ENCODE data around the gene PHKA1. TPM values are rescaled to one million over a fixed set of nuclear protein-coding genes. Genes with fewer than 3 reads are reported as not detected.
"Not testable (repeated sequence)": the region's sequence is repeated elsewhere in the genome, so short reads cannot be mapped to it uniquely, and the experiment has no call there.

The PHKA1 gene
- total RNA-seq, result 1 to 10 TPM; 1.4 to 1.6 TPM

DNA sequence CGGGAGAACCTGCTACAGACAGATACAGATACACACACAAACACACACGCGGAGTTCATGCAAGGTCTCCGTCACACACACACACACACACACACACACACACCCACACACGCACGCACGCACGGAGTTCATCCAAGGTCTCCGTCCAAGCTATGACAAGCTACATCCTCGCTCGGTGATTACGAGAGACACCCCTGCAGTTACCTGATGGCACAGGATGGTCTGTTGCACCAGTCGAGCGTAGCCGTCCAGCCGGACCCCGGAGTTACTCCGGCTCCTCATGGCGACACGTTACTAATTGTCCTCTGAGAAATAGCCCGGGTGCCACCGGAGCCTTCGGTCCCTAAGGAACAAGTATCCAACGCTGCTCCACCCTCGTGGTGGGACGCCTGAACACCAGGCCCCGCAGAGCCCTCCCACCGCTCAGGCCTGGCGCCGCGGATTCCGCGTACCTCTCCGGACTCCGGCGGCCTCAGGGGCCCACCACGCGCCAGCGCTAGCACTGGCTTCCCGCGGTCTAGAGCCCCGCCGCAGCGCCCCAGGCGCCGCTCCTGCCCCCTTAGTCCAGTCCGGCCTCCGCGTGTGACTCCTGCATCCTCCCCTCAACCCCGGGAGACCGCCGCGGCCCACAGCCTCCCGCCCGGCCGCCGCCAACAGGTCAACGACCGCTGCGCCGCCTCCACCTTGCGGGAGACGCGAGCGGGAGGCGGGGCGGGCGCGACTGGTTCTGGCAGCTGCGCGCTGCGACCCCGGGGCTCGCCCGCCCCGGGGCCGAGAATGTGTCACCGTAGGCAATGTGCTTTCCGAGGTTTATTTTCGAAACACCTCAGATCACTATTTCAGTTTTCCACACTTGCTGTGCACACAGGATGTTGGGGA, at the start of gene PHKA1:
Gene PHKA1, minus strand, starts transcription at position 708 of the 879 bp plus-strand sequence. Its CDS starts 426 bp downstream, at position 282.
- not testable (repeated sequence) for H3K9me3 Mint-ChIP-seq; H3K36me3 Mint-ChIP-seq (ENCODE audit: low read depth); H3K27ac Mint-ChIP-seq; H3K27me3 Mint-ChIP-seq
- POLR2A ChIA-PET, result interaction anchor here (1.1 kb wide), 1 partner anchor 93 kb away, joined by 3 read pairs; no protein-coding TSS in a partner anchor
- CTCF ChIA-PET, result interaction anchor here (1.0 kb wide), 1 partner anchor 416 kb away, joined by 3 read pairs; no protein-coding TSS in a partner anchor
- peak within 1 kb of the TSS; percentile 58 for H3K4me3 Mint-ChIP-seq
- DNase-seq, result peak; percentile 36
- H3K4me1 Mint-ChIP-seq, result peaks cover 14% of the 10 kb centered on the region

- H3K27ac Mint-ChIP-seq; H3K4me3 Mint-ChIP-seq; POLR2A ChIA-PET; CTCF ChIA-PET; H3K9me3 Mint-ChIP-seq; H3K27me3 Mint-ChIP-seq; H3K4me1 Mint-ChIP-seq; H3K36me3 Mint-ChIP-seq (ENCODE audit: low read depth); DNase-seq: not testable (repeated sequence)
Measured at GRCh38 chrX:72760454-72760853, 46.3 kb upstream of the PHKA1 start.

- H3K4me1 Mint-ChIP-seq; DNase-seq; H3K4me3 Mint-ChIP-seq; H3K27me3 Mint-ChIP-seq; POLR2A ChIA-PET; H3K27ac Mint-ChIP-seq; CTCF ChIA-PET; H3K36me3 Mint-ChIP-seq (ENCODE audit: low read depth); H3K9me3 Mint-ChIP-seq: not testable (repeated sequence)
Measured at GRCh38 chrX:72748545-72748944, 34.4 kb upstream of the PHKA1 start.

DNA sequence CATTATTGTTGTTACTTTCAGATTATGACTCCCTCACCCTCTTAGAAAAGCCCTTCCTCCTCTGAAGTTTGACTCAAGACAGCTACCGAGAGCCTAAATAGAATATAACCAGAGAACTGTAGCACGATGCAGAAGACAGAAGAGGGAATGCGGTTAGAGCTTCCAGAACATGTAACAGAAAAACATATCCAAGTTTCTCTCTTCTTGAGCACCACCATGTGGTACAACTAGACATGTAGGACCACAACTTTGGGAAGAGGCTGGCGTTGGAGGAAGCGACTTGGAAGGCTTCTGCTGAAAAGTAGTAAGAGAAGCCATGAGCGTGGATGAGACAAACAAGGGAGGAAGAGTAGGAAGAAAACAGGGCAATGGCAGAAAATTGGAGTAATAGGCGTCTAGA, 31.4 kb upstream of the PHKA1 start:
- H3K4me3 Mint-ChIP-seq; CTCF ChIA-PET; H3K4me1 Mint-ChIP-seq; H3K27ac Mint-ChIP-seq; H3K36me3 Mint-ChIP-seq (ENCODE audit: low read depth); H3K27me3 Mint-ChIP-seq; H3K9me3 Mint-ChIP-seq; POLR2A ChIA-PET; DNase-seq: not testable (repeated sequence)

DNA sequence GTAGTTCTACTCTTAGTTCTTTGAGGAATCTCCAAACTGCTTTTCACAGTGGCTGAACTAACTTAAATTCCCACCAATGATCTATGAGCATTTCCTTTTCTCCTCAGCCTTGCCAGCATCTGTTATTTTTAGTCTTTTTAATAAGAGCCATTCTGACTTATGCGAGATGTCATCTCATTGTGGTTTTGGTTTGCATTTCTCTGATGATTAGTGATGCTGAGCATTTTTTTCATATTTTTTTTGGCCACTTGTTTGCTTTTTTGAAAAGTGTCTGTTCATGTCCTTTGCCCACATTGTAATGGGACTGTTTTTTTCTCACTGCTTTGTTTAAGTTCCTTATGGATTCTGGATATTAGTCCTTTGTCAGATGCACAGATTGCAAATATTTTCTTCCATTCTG, 21.5 kb upstream of the PHKA1 start:
- Mint-ChIP-seq H3K36me3 (ENCODE audit: low read depth) (no peaks in the 10 kb centered on the region), H3K4me1 (no peaks in the 10 kb centered on the region), H3K9me3 (no peaks in the 10 kb centered on the region), H3K27me3 (peaks cover 26% of the 10 kb centered on the region), H3K4me3 (no peak overlapping the region), H3K27ac (no peak overlapping the region)
- ChIA-PET POLR2A (no interaction called here), CTCF (no interaction called here)
- no peak for DNase-seq

GRCh38 chrX:72733636-72734035, 19.5 kb upstream of the PHKA1 start:
- H3K4me3 Mint-ChIP-seq; POLR2A ChIA-PET; DNase-seq; H3K9me3 Mint-ChIP-seq; H3K4me1 Mint-ChIP-seq; CTCF ChIA-PET; H3K27ac Mint-ChIP-seq; H3K36me3 Mint-ChIP-seq (ENCODE audit: low read depth): not testable (repeated sequence)
- H3K27me3 Mint-ChIP-seq, result peaks cover 26% of the 10 kb centered on the region

DNA sequence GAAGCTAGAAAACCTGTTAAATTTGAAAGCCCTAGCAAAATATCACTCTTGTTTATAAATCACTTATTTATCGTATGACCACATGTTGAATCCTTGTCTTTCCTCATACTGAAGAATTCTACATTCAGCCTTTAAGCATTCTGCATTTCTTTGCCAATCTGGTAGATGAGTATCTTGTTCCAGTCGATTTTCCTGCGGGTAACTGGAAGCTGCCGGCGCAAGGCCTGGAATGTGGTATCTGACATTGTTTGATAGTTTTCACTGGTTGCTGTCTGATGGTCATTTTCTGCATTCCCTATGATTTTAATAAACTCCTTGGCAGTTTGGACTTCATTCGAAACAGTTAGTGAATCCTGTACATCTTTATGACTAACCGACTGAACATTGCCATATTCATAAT, 13.7 kb upstream of the PHKA1 start:
- H3K27me3 Mint-ChIP-seq, result peaks cover 9% of the 10 kb centered on the region
- no peak overlapping the region for H3K4me3 Mint-ChIP-seq

DNA sequence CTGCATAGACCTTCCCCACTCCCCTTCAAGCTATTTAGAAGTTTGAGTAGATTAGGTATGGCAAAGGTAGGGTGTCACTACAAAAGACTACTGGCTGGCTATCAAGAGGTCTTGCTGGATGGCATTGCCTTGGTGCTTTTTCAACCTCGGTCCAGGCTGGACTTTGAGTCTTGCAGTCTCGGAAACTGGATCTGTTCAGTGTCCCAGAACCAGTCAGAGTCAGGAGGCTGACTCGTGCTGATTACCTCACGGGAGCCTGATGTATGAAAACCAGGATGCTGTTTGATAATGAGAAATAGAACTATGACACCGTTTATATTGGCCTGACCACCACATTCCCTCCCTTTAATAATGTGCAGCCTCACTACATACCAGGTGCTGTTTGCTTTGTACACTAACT, 2.7 kb upstream of the PHKA1 start:
- CTCF ChIA-PET, result no interaction called here
- Mint-ChIP-seq H3K27ac (no peak overlapping the region), H3K27me3 (peaks cover 6% of the 10 kb centered on the region), H3K36me3 (ENCODE audit: low read depth) (no peaks in the 10 kb centered on the region), H3K4me3 (no peak overlapping the region), H3K4me1 (peaks cover 14% of the 10 kb centered on the region), H3K9me3 (no peaks in the 10 kb centered on the region)
- no peak for DNase-seq
- POLR2A ChIA-PET, result no interaction called here

More for the DNA sequence above, 13.7 kb upstream of the PHKA1 start:
- no peak overlapping the region for H3K27ac Mint-ChIP-seq
- no peak for DNase-seq
- H3K36me3 Mint-ChIP-seq (ENCODE audit: low read depth), result no peaks in the 10 kb centered on the region
- no peaks in the 10 kb centered on the region for H3K9me3 Mint-ChIP-seq
- ChIA-PET POLR2A (no interaction called here), CTCF (no interaction called here)
- H3K4me1 Mint-ChIP-seq, result no peaks in the 10 kb centered on the region

- Mint-ChIP-seq H3K4me1 (peaks cover 14% of the 10 kb centered on the region), H3K27me3 (peaks cover 6% of the 10 kb centered on the region), H3K36me3 (ENCODE audit: low read depth) (no peaks in the 10 kb centered on the region), H3K27ac (no peak overlapping the region), H3K4me3 (no peak overlapping the region), H3K9me3 (no peaks in the 10 kb centered on the region)
- CTCF ChIA-PET, result no interaction called here
- DNase-seq, result no peak
- POLR2A ChIA-PET, result no interaction called here
Measured at GRCh38 chrX:72715546-72715945, 1.4 kb upstream of the PHKA1 start.

DNA sequence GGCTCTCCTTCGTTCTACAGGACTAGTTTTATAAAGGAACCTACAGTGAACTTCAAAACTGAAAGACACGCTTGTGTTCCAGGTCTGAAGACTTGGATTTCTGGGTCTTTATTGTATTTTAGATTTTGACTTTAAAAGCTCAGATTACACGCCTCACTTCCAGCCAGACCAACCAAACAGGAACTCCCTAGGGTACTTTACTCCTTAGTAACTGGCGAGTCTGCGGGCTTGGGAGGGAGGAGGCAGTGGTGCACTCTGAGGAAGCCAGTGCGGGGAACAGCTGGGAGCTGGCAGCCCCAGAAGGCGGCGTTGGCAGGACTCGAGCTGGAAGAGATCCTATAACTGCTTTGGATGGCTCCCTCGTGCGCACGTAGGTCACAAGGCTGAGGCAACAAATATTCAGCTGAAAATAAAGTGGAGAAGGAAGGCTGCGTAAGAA, 391 bp upstream of the PHKA1 start:
- Mint-ChIP-seq H3K36me3 (ENCODE audit: low read depth) (no peaks in the 10 kb centered on the region), H3K9me3 (no peaks in the 10 kb centered on the region), H3K4me1 (peaks cover 14% of the 10 kb centered on the region), H3K27ac (no peak overlapping the region), H3K27me3 (peaks cover 6% of the 10 kb centered on the region), H3K4me3 (peak overlapping the region; percentile 50)
- no peak for DNase-seq
- ChIA-PET POLR2A (interaction anchor here (1.1 kb wide), 1 partner anchor 94 kb away, joined by 3 read pairs; no protein-coding TSS in a partner anchor), CTCF (no interaction called here)

DNA sequence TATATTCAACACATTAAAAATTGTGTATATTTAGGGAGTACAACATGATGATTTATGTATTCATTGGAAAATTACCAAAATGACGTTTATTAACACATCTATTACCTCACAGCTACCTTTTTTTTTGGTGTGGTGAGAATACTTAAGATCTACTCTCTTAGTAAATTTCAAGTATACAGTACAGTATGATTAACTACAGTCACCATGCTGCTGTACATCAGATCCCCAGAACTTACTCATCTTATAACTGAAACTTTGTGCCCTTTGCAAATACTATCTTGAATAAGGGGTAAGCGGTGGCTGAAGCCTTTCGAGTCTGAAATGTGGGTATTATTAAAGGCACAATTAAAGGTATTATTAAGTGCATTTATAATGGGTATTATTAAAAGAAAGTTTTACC, 976 bp downstream of the PHKA1 start:
- ChIA-PET POLR2A (no interaction called here), CTCF (interaction anchor here (1.0 kb wide), 1 partner anchor 415 kb away, joined by 3 read pairs; no protein-coding TSS in a partner anchor)
- H3K4me3 Mint-ChIP-seq, result peak overlapping the region; percentile 58

DNA sequence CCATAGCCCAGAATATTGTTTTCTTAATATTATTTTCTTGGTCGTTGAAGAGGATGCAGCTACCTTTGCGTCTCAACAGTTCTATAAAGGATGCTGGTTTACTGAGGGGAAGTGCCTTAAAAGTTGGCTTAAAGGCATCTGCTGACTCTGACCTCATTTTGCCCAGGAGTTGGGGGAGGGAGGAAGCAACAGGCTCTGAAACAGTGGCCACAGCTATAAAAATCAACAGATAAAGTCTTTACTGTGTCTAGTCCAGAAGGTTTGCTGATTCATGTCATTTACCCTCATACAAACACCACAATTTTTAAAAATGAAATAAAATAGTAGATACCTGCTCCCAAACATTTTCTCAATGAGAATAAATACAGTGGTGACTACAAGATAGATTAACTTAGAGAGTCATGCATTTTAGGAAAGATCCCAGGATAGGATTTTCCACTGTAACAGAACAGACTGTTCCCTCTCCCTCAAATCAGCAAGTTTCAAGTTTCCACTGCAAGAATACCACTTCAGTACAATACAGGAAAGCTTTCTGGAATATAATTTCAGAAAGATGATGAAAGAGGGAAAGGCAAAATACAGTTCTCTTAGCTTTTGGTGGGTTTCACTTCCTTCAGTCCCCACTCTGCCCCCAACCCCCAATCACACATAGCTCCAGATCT, 1.9 kb downstream of the PHKA1 start:
- H3K9me3 Mint-ChIP-seq, result no peaks in the 10 kb centered on the region
- H3K27me3 Mint-ChIP-seq, result peaks cover 6% of the 10 kb centered on the region
- H3K27ac Mint-ChIP-seq, result no peak overlapping the region
- ChIA-PET POLR2A (no interaction called here), CTCF (interaction anchor here (1.0 kb wide), 1 partner anchor 414 kb away, joined by 3 read pairs; no protein-coding TSS in a partner anchor)
- no peak overlapping the region for H3K4me3 Mint-ChIP-seq
- no peaks in the 10 kb centered on the region for H3K36me3 Mint-ChIP-seq (ENCODE audit: low read depth)
- peaks cover 14% of the 10 kb centered on the region for H3K4me1 Mint-ChIP-seq
- no peak for DNase-seq

More for the DNA sequence above, 976 bp downstream of the PHKA1 start:
- DNase-seq, result no peak
- Mint-ChIP-seq H3K27ac (no peak overlapping the region), H3K9me3 (no peaks in the 10 kb centered on the region), H3K27me3 (peaks cover 6% of the 10 kb centered on the region), H3K36me3 (ENCODE audit: low read depth) (no peaks in the 10 kb centered on the region), H3K4me1 (peaks cover 14% of the 10 kb centered on the region)

DNA sequence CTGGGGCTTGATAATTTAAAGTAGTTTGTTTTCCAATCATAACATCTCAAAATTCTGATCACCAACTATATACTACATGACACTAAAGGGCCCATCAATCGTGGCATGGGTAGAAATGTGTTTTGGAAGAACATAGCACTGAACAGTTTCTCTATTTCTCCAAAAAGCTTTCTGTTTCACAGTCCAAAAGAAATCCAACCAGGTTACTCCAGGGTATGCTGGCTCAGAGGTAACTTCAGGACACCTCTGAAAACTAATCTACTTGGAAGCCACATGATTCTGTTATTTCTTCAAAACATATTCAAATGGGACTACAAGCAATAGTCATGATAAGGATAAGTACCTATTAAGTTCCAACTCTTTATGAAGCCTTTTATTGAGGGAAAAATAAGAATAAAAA, 8.3 kb downstream of the PHKA1 start:
- H3K4me3 Mint-ChIP-seq, result no peak overlapping the region
- H3K27ac Mint-ChIP-seq, result no peak overlapping the region
- no peaks in the 10 kb centered on the region for H3K9me3 Mint-ChIP-seq
- DNase-seq, result no peak
- ChIA-PET CTCF (no interaction called here), POLR2A (no interaction called here)
- H3K27me3 Mint-ChIP-seq, result no peaks in the 10 kb centered on the region
- H3K36me3 Mint-ChIP-seq (ENCODE audit: low read depth), result no peaks in the 10 kb centered on the region
- H3K4me1 Mint-ChIP-seq, result no peaks in the 10 kb centered on the region
